Neural progenitor cell (in vitro differentiated cells): ENCODE data around the gene TMEM63B.

ENCODE experiments used
- EZH2 ChIP-seq: fragments of 200-600 bp; sonication (generic); IDR thresholded peaks from 2 replicates; pipeline ENCODE4 v1.6.1; 2017; ENCODE audit warnings: antibody characterized with exemption, mild to moderate bottlenecking, moderate library complexity
- EZH2phosphoT487 ChIP-seq: fragments of 200-600 bp; sonication (generic); IDR thresholded peaks from 2 replicates; pipeline ENCODE4 v1.6.1; 2017; ENCODE audit warnings: antibody characterized with exemption
- TF ChIP-seq, protein P1 (sequence below): fragments of 200-600 bp; sonication (generic); IDR thresholded peaks from 2 replicates; pipeline ENCODE4 v1.5.1; 2017; ENCODE audit warnings: antibody characterized with exemption, mild to moderate bottlenecking

DNA sequence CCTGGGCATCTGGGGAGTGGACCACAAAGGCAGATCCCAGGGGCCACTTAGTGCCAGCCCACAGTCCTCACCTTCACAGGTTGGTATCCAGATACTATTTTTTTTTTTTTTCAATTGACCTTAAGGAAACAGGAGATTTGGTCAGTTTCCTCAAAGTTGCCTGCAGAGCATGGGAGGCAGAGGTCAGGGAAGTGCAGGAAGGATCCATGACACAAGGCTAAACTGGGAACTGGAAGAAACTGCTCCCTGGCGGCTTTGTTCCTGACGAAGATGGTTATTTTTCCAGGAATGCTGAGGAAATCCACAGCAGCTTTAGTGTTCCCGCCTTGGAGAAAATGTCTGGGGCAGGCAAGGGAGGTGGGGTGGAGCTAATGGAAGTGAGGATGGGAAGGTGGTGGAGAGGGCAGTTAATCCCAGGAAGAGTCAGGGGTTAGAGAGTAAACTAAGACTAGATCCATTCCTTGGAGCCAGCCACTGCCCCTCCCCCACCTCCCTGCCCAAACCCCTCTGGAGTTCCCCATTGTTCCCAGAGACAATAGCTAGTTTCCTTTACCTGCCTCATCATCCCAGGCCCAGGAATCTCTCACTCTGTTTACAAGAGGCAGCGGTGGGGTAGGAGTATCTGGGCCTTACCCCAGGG, 75.1 kb downstream of the TMEM63B start:
- no peak for TF ChIP-seq EZH2
- TF ChIP-seq, protein P1, sequence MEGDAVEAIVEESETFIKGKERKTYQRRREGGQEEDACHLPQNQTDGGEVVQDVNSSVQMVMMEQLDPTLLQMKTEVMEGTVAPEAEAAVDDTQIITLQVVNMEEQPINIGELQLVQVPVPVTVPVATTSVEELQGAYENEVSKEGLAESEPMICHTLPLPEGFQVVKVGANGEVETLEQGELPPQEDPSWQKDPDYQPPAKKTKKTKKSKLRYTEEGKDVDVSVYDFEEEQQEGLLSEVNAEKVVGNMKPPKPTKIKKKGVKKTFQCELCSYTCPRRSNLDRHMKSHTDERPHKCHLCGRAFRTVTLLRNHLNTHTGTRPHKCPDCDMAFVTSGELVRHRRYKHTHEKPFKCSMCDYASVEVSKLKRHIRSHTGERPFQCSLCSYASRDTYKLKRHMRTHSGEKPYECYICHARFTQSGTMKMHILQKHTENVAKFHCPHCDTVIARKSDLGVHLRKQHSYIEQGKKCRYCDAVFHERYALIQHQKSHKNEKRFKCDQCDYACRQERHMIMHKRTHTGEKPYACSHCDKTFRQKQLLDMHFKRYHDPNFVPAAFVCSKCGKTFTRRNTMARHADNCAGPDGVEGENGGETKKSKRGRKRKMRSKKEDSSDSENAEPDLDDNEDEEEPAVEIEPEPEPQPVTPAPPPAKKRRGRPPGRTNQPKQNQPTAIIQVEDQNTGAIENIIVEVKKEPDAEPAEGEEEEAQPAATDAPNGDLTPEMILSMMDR = no peak
- TF ChIP-seq EZH2phosphoT487 = no peak
